Activated naive CD4-positive, alpha-beta T cell treated with Interleukin-2 at 50 U/mL for 16 hours (primary cell): ENCODE data around the gene ADAMTS7.
A peak's percentile ranks its signal among the peaks of the same experiment; 100 is the strongest.
"Not testable (repeated sequence)": the region's sequence is repeated elsewhere in the genome, so short reads cannot be mapped to it uniquely, and the experiment has no call there.

Source experiments
- DNase-seq: peaks from one replicate; pipeline ENCODE4 v3.0.0-alpha.2; 2020

The ADAMTS7 gene

GRCh38 chr15:78811124-78811824 lies at the start of gene ADAMTS7:
Gene ADAMTS7, minus strand, starts transcription at chr15:78811464. Its CDS starts 244 bp downstream, at chr15:78811220.
- DNase-seq: peak; percentile 41

- peak; percentile 79 for DNase-seq
These were observed 48.9 kb upstream of the ADAMTS7 start for GRCh38 chr15:78859971-78860719.

- DNase-seq: no peak
These were observed 44.5 kb upstream of the ADAMTS7 start for GRCh38 chr15:78855746-78856145.

- DNase-seq: no peak
These were observed 43.6 kb upstream of the ADAMTS7 start for GRCh38 chr15:78854833-78855372.

GRCh38 chr15:78853500-78853899 lies 42.2 kb upstream of the ADAMTS7 start:
- no peak for DNase-seq

GRCh38 chr15:78850941-78851755 lies 39.9 kb upstream of the ADAMTS7 start:
- DNase-seq: no peak

GRCh38 chr15:78850352-78850751 lies 39.1 kb upstream of the ADAMTS7 start:
- no peak for DNase-seq

GRCh38 chr15:78847387-78847906 lies 36.2 kb upstream of the ADAMTS7 start:
- not testable (repeated sequence) for DNase-seq

- DNase-seq: not testable (repeated sequence)
These were observed 35.6 kb upstream of the ADAMTS7 start for GRCh38 chr15:78846906-78847305.

- DNase-seq: no peak
These were observed 31.3 kb upstream of the ADAMTS7 start for GRCh38 chr15:78842519-78842918.

GRCh38 chr15:78841891-78842290 lies 30.6 kb upstream of the ADAMTS7 start:
- no peak for DNase-seq

- DNase-seq: no peak
These were observed 30.1 kb upstream of the ADAMTS7 start for GRCh38 chr15:78841376-78841706.

GRCh38 chr15:78840661-78841375 lies 29.6 kb upstream of the ADAMTS7 start:
- no peak for DNase-seq

GRCh38 chr15:78839151-78839550 lies 27.9 kb upstream of the ADAMTS7 start:
- not testable (repeated sequence) for DNase-seq

GRCh38 chr15:78838489-78838888 lies 27.2 kb upstream of the ADAMTS7 start:
- DNase-seq: no peak

GRCh38 chr15:78837543-78837942 lies 26.3 kb upstream of the ADAMTS7 start:
- no peak for DNase-seq

GRCh38 chr15:78837131-78837530 lies 25.9 kb upstream of the ADAMTS7 start:
- no peak for DNase-seq

- no peak for DNase-seq
These were observed 25.1 kb upstream of the ADAMTS7 start for GRCh38 chr15:78836333-78836732.

GRCh38 chr15:78831229-78832207 lies 20.3 kb upstream of the ADAMTS7 start:
- DNase-seq: no peak

GRCh38 chr15:78830514-78831228 lies 19.4 kb upstream of the ADAMTS7 start:
- DNase-seq: no peak
